Loucy (cell line): Measurements from ENCODE around the gene MTSS2.
"Not testable (repeated sequence)": the region's sequence is repeated elsewhere in the genome, so short reads cannot be mapped to it uniquely, and the experiment has no call there.

Experiments used
- H2AFZ ChIP-seq: fragments of 200-600 bp; sonication (generic); 2 replicates; pipeline ENCODE4 v1.6.0; 2016; ENCODE audit warnings: antibody characterized with exemption, mild to moderate bottlenecking, low read length, moderate library complexity
- H3F3A ChIP-seq: fragments of 200-600 bp; 2 replicates; pipeline ENCODE4 v1.6.0; 2016; ENCODE audit warnings: antibody characterized with exemption, low read depth, mild to moderate bottlenecking
- H3K27me3 ChIP-seq: fragments of 200-600 bp; sonication (generic); 2 replicates; pipeline ENCODE4 v1.6.1; 2014; ENCODE audit warnings: low read length, mild to moderate bottlenecking; ENCODE audit not compliant: insufficient read depth, poor library complexity, severe bottlenecking
- H3K36me3 ChIP-seq: fragments of 200-600 bp; sonication (generic); 2 replicates; pipeline ENCODE4 v1.6.1; 2016; ENCODE audit warnings: low read length; ENCODE audit not compliant: insufficient read depth
- H3K4me1 ChIP-seq: fragments of 200-600 bp; sonication (generic); 2 replicates; pipeline ENCODE4 v1.5.1; 2014; ENCODE audit warnings: low read length, mild to moderate bottlenecking; ENCODE audit not compliant: insufficient read depth, poor library complexity, severe bottlenecking
- H3K4me2 ChIP-seq: fragments of 200-600 bp; sonication (generic); 2 replicates; pipeline ENCODE4 v1.6.0; 2014; ENCODE audit warnings: antibody characterized with exemption, low read length, low read depth, mild to moderate bottlenecking; ENCODE audit not compliant: poor library complexity, severe bottlenecking
- H3K4me3 ChIP-seq: fragments of 200-600 bp; sonication (generic); 2 replicates; pipeline ENCODE4 v1.5.1; 2014; ENCODE audit warnings: low read length, mild to moderate bottlenecking, mixed read lengths; ENCODE audit not compliant: poor library complexity, severe bottlenecking
- H3K79me2 ChIP-seq: fragments of 200-600 bp; sonication (generic); 2 replicates; pipeline ENCODE4 v1.6.1; 2014; ENCODE audit warnings: low read length; ENCODE audit not compliant: insufficient read depth
- H3K9ac ChIP-seq: fragments of 200-600 bp; sonication (generic); 2 replicates; pipeline ENCODE4 v1.6.0; 2014; ENCODE audit warnings: mild to moderate bottlenecking, low read depth, low read length, moderate library complexity; ENCODE audit not compliant: poor library complexity, severe bottlenecking
- H3K9me2 ChIP-seq: fragments of 200-600 bp; sonication (generic); replicated peaks from 2 replicates; pipeline ENCODE4 v1.6.1; 2016; ENCODE audit warnings: low read depth, low read length, mixed read lengths
- H3K9me3 ChIP-seq: fragments of 200-600 bp; sonication (generic); 2 replicates; pipeline ENCODE4 v1.6.1; 2014; ENCODE audit warnings: mild to moderate bottlenecking, antibody characterized with exemption, low read length, low read depth; ENCODE audit not compliant: insufficient read depth
- H4K20me1 ChIP-seq: fragments of 200-600 bp; sonication (generic); 2 replicates; pipeline ENCODE4 v1.6.0; 2014; ENCODE audit warnings: antibody characterized with exemption, low read length, mild to moderate bottlenecking; ENCODE audit not compliant: insufficient read depth, poor library complexity, severe bottlenecking
- EZH2phosphoT487 ChIP-seq: fragments of 200-600 bp; IDR thresholded peaks from 2 replicates; pipeline ENCODE4 v1.6.1; 2018; ENCODE audit warnings: antibody characterized with exemption, mild to moderate bottlenecking, moderate library complexity, borderline replicate concordance
- TF ChIP-seq, protein P1 (sequence below): fragments of 200-600 bp; sonication (generic); conservative IDR thresholded peaks from 2 replicates; pipeline ENCODE4 v1.5.1; 2014; ENCODE audit warnings: mild to moderate bottlenecking, antibody characterized with exemption, low read length

MTSS2 gene

DNA sequence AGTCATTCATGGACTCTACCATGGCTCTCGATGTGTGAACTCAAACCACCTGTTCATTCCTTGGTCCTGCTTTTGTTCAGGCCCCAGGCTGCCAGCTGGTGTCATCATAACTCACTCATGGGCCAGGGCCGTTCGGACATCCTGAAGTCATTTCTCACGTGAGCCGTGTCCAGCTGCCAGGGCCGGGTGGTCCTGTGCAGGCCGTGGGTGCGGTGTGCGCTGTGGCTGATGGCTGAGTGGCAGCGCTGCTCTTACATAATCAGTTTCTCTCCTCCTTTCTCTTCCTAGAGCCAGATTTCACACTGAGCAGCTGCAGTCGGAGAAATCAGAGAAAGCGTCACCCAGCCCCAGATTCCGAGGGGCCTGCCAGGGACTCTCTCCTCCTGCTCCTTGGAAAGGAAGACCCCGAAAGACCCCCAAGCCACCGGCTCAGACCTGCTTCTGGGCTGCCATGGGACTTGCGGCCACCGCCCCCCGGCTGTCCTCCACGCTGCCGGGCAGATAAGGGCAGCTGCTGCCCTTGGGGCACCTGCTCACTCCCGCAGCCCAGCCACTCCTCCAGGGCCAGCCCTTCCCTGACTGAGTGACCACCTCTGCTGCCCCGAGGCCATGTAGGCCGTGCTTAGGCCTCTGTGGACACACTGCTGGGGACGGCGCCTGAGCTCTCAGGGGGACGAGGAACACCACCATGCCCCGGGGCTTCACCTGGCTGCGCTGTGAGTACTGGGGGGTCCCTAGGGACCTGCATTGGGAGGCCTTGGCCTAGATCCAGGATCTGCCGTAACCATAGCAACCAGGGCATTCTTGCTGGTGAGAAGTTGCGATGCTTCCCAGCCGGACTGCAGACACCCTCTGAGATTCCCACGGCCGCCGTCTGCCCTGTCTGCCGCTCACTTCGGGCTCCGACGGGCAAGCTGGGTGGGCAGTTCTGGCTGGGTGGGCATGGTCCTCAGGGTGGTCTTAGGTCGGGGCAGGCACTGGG lies 39.3 kb downstream of the MTSS2 start, which contains the start of gene IL34:
Gene IL34 (plus strand): TSS at position 300 of the 982 bp plus-strand sequence. CDS start 389 bp downstream, at position 689.
- Histone ChIP-seq H2AFZ (no peak within 1 kb of the TSS), H3K27me3 (no peaks in the 10 kb centered on the region), H3K4me3 (no peak within 1 kb of the TSS), H3K4me1 (no peaks in the 10 kb centered on the region), H4K20me1 (no peaks in the 10 kb centered on the region), H3F3A (no peaks in the 10 kb centered on the region), H3K9me3 (no peaks in the 10 kb centered on the region), H3K9me2 (no peaks in the 10 kb centered on the region), H3K4me2 (no peak within 1 kb of the TSS), H3K79me2 (no peaks in the 10 kb centered on the region), H3K36me3 (no peaks in the 10 kb centered on the region), H3K9ac (no peak within 1 kb of the TSS)
- TF ChIP-seq EZH2phosphoT487: no peak
- TF ChIP-seq, protein P1, sequence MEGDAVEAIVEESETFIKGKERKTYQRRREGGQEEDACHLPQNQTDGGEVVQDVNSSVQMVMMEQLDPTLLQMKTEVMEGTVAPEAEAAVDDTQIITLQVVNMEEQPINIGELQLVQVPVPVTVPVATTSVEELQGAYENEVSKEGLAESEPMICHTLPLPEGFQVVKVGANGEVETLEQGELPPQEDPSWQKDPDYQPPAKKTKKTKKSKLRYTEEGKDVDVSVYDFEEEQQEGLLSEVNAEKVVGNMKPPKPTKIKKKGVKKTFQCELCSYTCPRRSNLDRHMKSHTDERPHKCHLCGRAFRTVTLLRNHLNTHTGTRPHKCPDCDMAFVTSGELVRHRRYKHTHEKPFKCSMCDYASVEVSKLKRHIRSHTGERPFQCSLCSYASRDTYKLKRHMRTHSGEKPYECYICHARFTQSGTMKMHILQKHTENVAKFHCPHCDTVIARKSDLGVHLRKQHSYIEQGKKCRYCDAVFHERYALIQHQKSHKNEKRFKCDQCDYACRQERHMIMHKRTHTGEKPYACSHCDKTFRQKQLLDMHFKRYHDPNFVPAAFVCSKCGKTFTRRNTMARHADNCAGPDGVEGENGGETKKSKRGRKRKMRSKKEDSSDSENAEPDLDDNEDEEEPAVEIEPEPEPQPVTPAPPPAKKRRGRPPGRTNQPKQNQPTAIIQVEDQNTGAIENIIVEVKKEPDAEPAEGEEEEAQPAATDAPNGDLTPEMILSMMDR: no peak

DNA sequence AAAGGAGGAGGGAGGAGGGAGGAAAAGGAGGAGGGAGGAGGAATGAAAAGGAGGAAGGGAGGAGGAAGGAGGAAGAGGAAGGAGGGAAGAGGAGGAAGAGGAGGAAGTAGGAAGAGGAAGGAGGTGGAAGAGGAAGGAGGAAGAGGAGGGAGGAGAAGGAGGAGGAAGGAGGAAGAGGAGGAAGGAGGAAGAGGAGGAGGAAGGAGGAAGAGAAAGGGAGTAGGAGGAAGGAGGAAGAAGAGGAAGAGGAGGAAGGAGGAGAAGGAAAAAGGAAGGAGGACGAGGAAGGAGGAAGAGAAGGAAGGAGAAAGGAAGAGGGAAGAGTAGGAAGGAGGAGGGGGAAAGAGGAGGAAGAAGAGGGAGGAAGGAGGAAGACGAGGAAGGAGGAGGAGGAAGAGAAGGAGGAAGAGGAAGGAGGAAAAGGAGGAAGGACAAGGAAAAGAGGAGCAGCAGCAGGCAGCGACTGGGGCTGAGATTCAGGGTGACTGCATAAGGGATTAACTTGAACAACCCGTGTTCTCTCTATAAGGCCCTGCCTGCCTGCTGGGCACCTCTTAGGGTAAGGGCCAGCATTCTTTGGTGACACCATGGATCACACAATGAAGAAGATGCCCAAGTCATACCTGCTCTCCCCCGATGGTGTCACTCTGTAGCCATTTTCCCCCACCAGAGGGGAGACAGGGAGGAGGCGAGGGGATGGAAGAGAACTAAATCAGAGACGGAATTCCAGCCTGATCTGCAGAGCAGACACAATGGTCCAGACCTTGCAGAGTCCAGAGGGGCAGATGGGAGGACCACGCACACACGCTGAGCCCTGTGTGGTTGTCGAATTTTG lies 40.9 kb downstream of the MTSS2 start:
- no peaks in the 10 kb centered on the region for H4K20me1 ChIP-seq
- no peaks in the 10 kb centered on the region for H3K9me2 ChIP-seq
- no peaks in the 10 kb centered on the region for H3K79me2 ChIP-seq
- no peak overlapping the region for H2AFZ ChIP-seq
- H3K9ac ChIP-seq: no peak overlapping the region
- H3K36me3 ChIP-seq: no peaks in the 10 kb centered on the region
- H3F3A ChIP-seq: no peaks in the 10 kb centered on the region
- TF ChIP-seq EZH2phosphoT487: no peak
- TF ChIP-seq, protein P1: no peak; the same call in 1 of the 2 replicates
- no peaks in the 10 kb centered on the region for H3K9me3 ChIP-seq
- no peak overlapping the region for H3K4me3 ChIP-seq
- H3K4me2 ChIP-seq: no peak overlapping the region
- H3K27me3 ChIP-seq: no peaks in the 10 kb centered on the region
- H3K4me1 ChIP-seq: no peaks in the 10 kb centered on the region

DNA sequence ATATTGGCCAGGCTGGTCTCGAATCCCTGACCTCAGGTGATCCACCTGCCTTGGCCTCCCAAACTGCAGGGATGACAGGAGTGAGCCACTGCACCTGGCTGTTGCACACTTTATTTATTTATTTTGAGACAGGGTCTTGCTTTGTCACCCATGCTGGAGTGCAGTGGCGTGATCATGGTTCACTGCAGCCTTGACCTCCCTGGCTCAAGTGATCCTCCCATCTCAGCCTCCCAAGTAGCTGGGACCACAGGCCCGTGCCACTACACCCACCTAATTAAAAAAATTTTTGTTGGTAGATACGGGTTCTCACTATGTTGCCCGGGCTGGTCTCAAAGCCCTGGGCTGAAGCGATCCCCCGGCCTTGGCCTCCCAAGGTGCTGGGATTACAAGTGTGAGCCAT lies 42.6 kb downstream of the MTSS2 start:
- not testable (repeated sequence) for H3K79me2 ChIP-seq, H3K27me3 ChIP-seq, H3K4me1 ChIP-seq, H3K4me3 ChIP-seq, H3K36me3 ChIP-seq, H3K9me2 ChIP-seq, H3K9me3 ChIP-seq, H3K9ac ChIP-seq, H3F3A ChIP-seq, H2AFZ ChIP-seq, H3K4me2 ChIP-seq, H4K20me1 ChIP-seq
